ENCODE results near the gene FARP2.

Gene FARP2

GRCh38 chr2:241461693-241462677 lies 105.9 kb downstream of the FARP2 start:
- DNase-seq, result no peak

- no peak for DNase-seq
Observed at GRCh38 chr2:241463276-241464135, 107.4 kb downstream of the FARP2 start.

- DNase-seq, result no peak
Observed at GRCh38 chr2:241465543-241465942, 109.5 kb downstream of the FARP2 start.

GRCh38 chr2:241466230-241466629 lies 110.1 kb downstream of the FARP2 start:
- no peak for DNase-seq

GRCh38 chr2:241467777-241468475 lies 111.8 kb downstream of the FARP2 start:
- no peak for DNase-seq

- DNase-seq, result no peak
Observed at GRCh38 chr2:241468476-241468781, 112.3 kb downstream of the FARP2 start.

GRCh38 chr2:241469746-241470145 lies 113.7 kb downstream of the FARP2 start:
- no peak for DNase-seq

GRCh38 chr2:241473399-241473798 lies 117.3 kb downstream of the FARP2 start:
- DNase-seq, result no peak

- no peak for DNase-seq
Observed at GRCh38 chr2:241475267-241475666, 119.2 kb downstream of the FARP2 start.

GRCh38 chr2:241478166-241478565 lies 122.1 kb downstream of the FARP2 start:
- no peak for DNase-seq

GRCh38 chr2:241479026-241479898 lies 123.2 kb downstream of the FARP2 start:
- no peak for DNase-seq

GRCh38 chr2:241481687-241482086 lies 125.6 kb downstream of the FARP2 start:
- no peak for DNase-seq

GRCh38 chr2:241482126-241482955 lies 126.3 kb downstream of the FARP2 start:
- DNase-seq, result no peak

- no peak for DNase-seq
Observed at GRCh38 chr2:241483305-241483704, 127.2 kb downstream of the FARP2 start.

GRCh38 chr2:241485172-241485911 lies 129.3 kb downstream of the FARP2 start:
- DNase-seq, result no peak

GRCh38 chr2:241489088-241489487 lies 133.0 kb downstream of the FARP2 start:
- DNase-seq, result no peak

GRCh38 chr2:241489733-241490680 lies 133.9 kb downstream of the FARP2 start:
- DNase-seq, result no peak

GRCh38 chr2:241490825-241491506 lies 134.9 kb downstream of the FARP2 start:
- DNase-seq, result no peak

Data from CD4-positive, alpha-beta T cell treated with Interleukin-17A for 4 hours (primary cell).